Ishikawa (cell line): ENCODE measurements around the gene SHFL.
A peak's percentile ranks its signal among the peaks of the same experiment; 100 is the strongest.

ENCODE experiments used
- CEBPB ChIP-seq: IDR thresholded peaks from 2 replicates; pipeline ENCODE4 v1.6.1; 2012
- CREB1 ChIP-seq: IDR thresholded peaks from 2 replicates; pipeline ENCODE4 v1.6.1; 2012; ENCODE audit warnings: low read depth
- EGR1 ChIP-seq: IDR thresholded peaks from 2 replicates; pipeline ENCODE4 v1.6.1; 2012
- EP300 ChIP-seq: IDR thresholded peaks from 2 replicates; pipeline ENCODE4 v1.6.1; 2012; ENCODE audit warnings: borderline replicate concordance
- FOXM1 ChIP-seq: IDR thresholded peaks from 2 replicates; pipeline ENCODE4 v1.6.1; 2012; ENCODE audit warnings: low read depth, borderline replicate concordance
- MAX ChIP-seq: IDR thresholded peaks from 2 replicates; pipeline ENCODE4 v1.6.1; 2012
- NFIC ChIP-seq: IDR thresholded peaks from 2 replicates; pipeline ENCODE4 v1.6.1; 2012
- RAD21 ChIP-seq: IDR thresholded peaks from 2 replicates; pipeline ENCODE4 v1.6.1; 2012; ENCODE audit warnings: low read depth
- REST ChIP-seq: IDR thresholded peaks from 2 replicates; pipeline ENCODE4 v1.6.1; 2012; ENCODE audit warnings: low read depth, mild to moderate bottlenecking
- TAF1 ChIP-seq: IDR thresholded peaks from 2 replicates; pipeline ENCODE4 v1.6.1; 2012; ENCODE audit warnings: low read depth, mild to moderate bottlenecking
- TCF12 ChIP-seq: IDR thresholded peaks from 2 replicates; pipeline ENCODE4 v1.6.1; 2012; ENCODE audit warnings: low read depth
- TEAD4 ChIP-seq: IDR thresholded peaks from 2 replicates; pipeline ENCODE4 v1.6.1; 2012
- USF1 ChIP-seq: IDR thresholded peaks from 2 replicates; pipeline ENCODE4 v1.6.1; 2012
- YY1 ChIP-seq: IDR thresholded peaks from 2 replicates; pipeline ENCODE4 v1.6.1; 2012; ENCODE audit warnings: low read depth
- ZBTB7A ChIP-seq: IDR thresholded peaks from 2 replicates; pipeline ENCODE4 v1.6.1; 2012; ENCODE audit warnings: low read depth

SHFL gene

GRCh38 chr19:10052602-10053360, 33.3 kb upstream of the SHFL start:
- no peak for TF ChIP-seq TCF12
- TF ChIP-seq FOXM1 = no peak
- no peak for TF ChIP-seq CREB1
- TF ChIP-seq TEAD4 = no peak
- TF ChIP-seq USF1 = no peak
- no peak for TF ChIP-seq NFIC
- TF ChIP-seq RAD21 = no peak
- TF ChIP-seq YY1 = no peak
- no peak for TF ChIP-seq CEBPB
- TF ChIP-seq MAX = no peak
- no peak for TF ChIP-seq TAF1

- TF ChIP-seq TEAD4 (peak; percentile 29; the same call in 1 of the 2 replicates), YY1 (no peak), EGR1 (no peak), RAD21 (no peak), FOXM1 (no peak), USF1 (no peak), REST (peak; percentile 99), TAF1 (no peak), CEBPB (no peak), ZBTB7A (0 out of 2 replicates have a peak, but pooled peaks have one; percentile 42), EP300 (no peak), MAX (peak; percentile 79)
Measured at GRCh38 chr19:10061717-10062310, 24.3 kb upstream of the SHFL start.

- no peak for TF ChIP-seq MAX
- TF ChIP-seq TCF12 = no peak
Measured at GRCh38 chr19:10068205-10068604, 17.9 kb upstream of the SHFL start.

- TF ChIP-seq REST (no peak), NFIC (no peak), EGR1 (no peak), CEBPB (no peak), FOXM1 (no peak), TCF12 (no peak), ZBTB7A (no peak), YY1 (no peak)
Measured at GRCh38 chr19:10069046-10069445, 17.1 kb upstream of the SHFL start.

GRCh38 chr19:10070730-10071446, 15.2 kb upstream of the SHFL start:
- no peak for TF ChIP-seq YY1
- no peak for TF ChIP-seq EGR1
- TF ChIP-seq TCF12 = no peak
- TF ChIP-seq ZBTB7A = no peak
- no peak for TF ChIP-seq RAD21
- no peak for TF ChIP-seq CREB1
- TF ChIP-seq USF1 = no peak
- TF ChIP-seq TAF1 = no peak
- no peak for TF ChIP-seq FOXM1
- no peak for TF ChIP-seq TEAD4
- TF ChIP-seq REST = no peak
- TF ChIP-seq NFIC = no peak
- no peak for TF ChIP-seq EP300
- no peak for TF ChIP-seq CEBPB
